ENCODE data around the gene SOX10. TPM values are rescaled to one million over a fixed set of nuclear protein-coding genes. Genes with fewer than 3 reads are reported as not detected.

The SOX10 gene
- total RNA-seq, 4 donors from 2014 or later: 7.8 to 45.2 (median 29.7) TPM

- intact Hi-C loops (cut with DNase I; ENCODE audit: low total_unique reads): no loop called here
- TF ChIP-seq POLR2A (IDR thresholded peaks at IDR 0.05): no peak
- TF ChIP-seq CTCF (IDR thresholded peaks at IDR 0.05): no peak
- WGBS, 2 donors: 90 to 91% methylated on average over 7 of the region's 7 CpGs
- H3K4me3 ChIP-seq (ENCODE audit: low read depth, poor library complexity, severe bottlenecking): no peak overlapping the region
- no peak for DNase-seq (ENCODE audit: low spot score in 2 of 2)
Observed at GRCh38 chr22:37943825-37944198, 40.5 kb downstream of the SOX10 start.

- no peak overlapping the region for H3K4me3 ChIP-seq (ENCODE audit: low read depth, poor library complexity, severe bottlenecking)
- intact Hi-C loops (cut with DNase I; ENCODE audit: low total_unique reads): no loop called here
- TF ChIP-seq POLR2A (IDR thresholded peaks at IDR 0.05) (no peak), CTCF (IDR thresholded peaks at IDR 0.05) (no peak)
- DNase-seq (ENCODE audit: low spot score in 2 of 2): no peak
- WGBS, 2 donors: 88 to 89% methylated on average over 12 of the region's 12 CpGs
Observed at GRCh38 chr22:37943136-37943824, 41.1 kb downstream of the SOX10 start.

- TF ChIP-seq POLR2A (IDR thresholded peaks at IDR 0.05) (no peak), CTCF (IDR thresholded peaks at IDR 0.05) (no peak)
- intact Hi-C loops (cut with DNase I; ENCODE audit: low total_unique reads): no loop called here
- 91 to 95% methylated on average over 8 of the region's 8 CpGs for WGBS, 2 donors
Observed at GRCh38 chr22:37942133-37942532, 42.2 kb downstream of the SOX10 start.

GRCh38 chr22:37940698-37941376 is 43.5 kb downstream of the SOX10 start:
- no peak overlapping the region for H3K4me3 ChIP-seq (ENCODE audit: low read depth, poor library complexity, severe bottlenecking)
- no peak for DNase-seq (ENCODE audit: low spot score in 2 of 2)
- 76 to 82% methylated on average over 12 of the region's 12 CpGs for WGBS, 2 donors
- intact Hi-C loops (cut with DNase I; ENCODE audit: low total_unique reads): no loop called here
- TF ChIP-seq CTCF (IDR thresholded peaks at IDR 0.05) (no peak), POLR2A (IDR thresholded peaks at IDR 0.05) (no peak)

More at GRCh38 chr22:37942133-37942532, 42.2 kb downstream of the SOX10 start:
- DNase-seq (ENCODE audit: low spot score in 2 of 2): no peak
- no peak overlapping the region for H3K4me3 ChIP-seq (ENCODE audit: low read depth, poor library complexity, severe bottlenecking)

GRCh38 chr22:37933711-37934376 is 50.5 kb downstream of the SOX10 start:
- H3K4me3 ChIP-seq (ENCODE audit: low read depth, poor library complexity, severe bottlenecking): no peak overlapping the region
- no peak for TF ChIP-seq POLR2A (IDR thresholded peaks at IDR 0.05)
- peak in 1 of 3 donors; percentile 92 for TF ChIP-seq CTCF (IDR thresholded peaks at IDR 0.05)
- peak; percentile 83 to 97 for DNase-seq (ENCODE audit: low spot score in 2 of 2)
- 4 to 37% methylated on average over 2 to 12 of the region's 13 CpGs for WGBS, 2 donors
- intact Hi-C loops (cut with DNase I; ENCODE audit: low total_unique reads): loop anchor here (10.0 kb wide), 2 partner anchors 59 to 119 kb away; no protein-coding TSS in a partner anchor
